HG02938 (cell line): ENCODE data around the gene FHAD1.

Experiments
- ATAC-seq: cut with Tn5 transposase; IDR thresholded peaks from one replicate; pipeline ENCODE4 v1.9.1; 2021; ENCODE audit warnings: mild to moderate bottlenecking, moderate library complexity; ENCODE audit not compliant: unreplicated experiment

Gene FHAD1

DNA sequence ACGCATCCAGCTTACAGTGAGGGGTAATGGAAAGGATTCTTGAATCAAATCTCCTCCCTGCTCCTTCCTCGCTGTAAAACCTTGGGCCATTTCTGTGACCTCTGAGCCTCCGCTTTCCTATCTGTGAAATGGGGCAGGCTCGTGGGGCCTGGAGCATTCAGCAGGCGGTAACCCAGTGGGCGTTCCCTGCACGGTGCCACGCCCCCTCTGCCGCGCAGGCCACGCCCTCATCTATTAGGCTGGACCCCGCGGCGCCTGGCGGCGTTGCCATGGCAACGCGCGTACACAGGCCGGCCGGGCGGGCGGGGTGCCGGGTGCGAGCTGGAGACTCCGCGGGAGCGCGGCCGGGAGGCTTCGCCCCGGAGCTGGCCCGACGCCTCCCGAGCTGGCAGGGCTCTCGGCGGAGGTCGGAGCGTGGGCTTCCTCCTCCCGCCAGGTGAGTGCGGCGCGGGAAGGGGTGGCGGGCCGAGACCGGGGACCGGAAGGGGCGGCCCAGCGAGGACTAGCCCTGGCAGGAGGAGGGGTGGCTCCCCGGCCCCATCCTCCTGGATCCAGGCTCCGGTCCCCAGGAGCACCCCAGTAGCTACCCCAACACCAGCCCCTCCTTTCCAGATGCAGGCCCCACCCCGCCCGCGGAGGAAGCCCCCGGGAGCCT lies at the start of gene FHAD1:
Gene FHAD1 (plus strand): TSS at position 264 of the 655 bp plus-strand sequence. CDS start 4,562 bp downstream, outside the sequence.
- ATAC-seq: no peak

GRCh38 chr1:15197591-15198447 lies 49.2 kb upstream of the FHAD1 start:
- no peak for ATAC-seq

DNA sequence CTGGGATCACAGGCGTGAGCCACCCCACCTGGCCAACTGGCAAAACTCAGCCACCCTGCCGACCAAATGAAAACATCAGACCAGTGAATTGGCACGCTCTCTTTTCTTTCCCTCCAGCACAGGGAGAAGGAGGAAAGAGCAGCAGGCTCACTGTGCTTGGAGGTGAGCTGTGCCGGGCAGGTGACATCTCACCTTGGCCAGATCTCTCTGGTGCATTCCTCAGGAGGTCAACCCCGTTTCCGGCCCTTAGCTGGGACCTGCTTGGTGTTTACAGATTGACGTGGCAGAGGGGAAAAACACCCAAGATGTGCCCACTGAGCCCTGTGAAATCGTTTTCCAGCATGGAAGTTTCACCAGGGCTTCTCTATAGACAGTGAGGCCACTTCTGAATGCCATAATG lies 48.3 kb upstream of the FHAD1 start:
- no peak for ATAC-seq

DNA sequence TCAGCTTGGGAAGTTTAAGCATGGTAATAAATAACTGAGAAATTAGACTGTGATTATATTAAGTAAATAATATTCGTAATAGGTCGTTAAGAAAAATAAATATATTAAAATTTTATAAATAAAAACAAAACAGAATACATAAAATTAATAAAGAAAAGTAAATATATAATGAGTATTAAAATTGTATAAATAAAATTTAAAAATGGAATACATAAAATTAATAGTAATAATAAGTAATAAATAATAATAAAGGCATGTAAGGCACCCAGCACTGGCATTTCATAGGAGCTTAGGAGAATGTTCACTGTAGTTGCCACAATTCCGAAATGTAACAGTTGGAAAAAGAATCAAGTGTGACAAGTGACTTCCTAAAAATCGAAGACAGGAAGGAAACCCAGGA lies 45.8 kb upstream of the FHAD1 start:
- ATAC-seq: no peak

DNA sequence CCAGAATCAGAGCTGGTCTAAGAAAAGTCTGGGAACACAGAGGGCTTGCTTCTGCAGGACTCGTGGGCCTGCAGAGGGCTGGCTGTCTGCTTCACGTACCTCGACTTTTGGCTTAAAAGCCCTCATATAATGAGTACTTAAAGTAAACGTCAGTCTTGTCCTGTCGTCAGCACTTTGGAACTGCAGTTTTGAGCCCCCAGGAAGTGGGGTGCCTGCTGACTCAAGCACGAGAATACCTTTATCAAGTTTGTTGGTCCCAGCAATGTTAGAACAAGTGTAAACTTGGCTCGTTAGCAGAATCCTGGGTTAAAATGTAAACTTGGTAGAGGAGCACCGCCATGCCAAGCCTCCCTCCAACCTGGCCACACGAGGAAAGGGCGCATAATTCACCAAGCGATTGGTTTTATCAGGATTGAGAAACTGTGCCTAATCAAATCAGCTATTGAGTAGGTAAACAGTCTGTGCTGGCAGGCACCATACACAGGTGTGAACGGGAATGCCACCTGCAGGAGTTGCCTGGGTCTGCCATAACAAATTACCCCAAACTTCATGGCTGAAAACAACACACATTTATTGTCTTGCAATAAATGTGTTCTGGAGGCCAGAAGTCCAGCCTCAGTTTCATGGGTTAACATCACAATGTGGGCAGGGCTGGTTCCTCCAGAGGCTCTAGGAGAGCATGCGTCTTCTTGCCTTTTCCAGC lies 45.0 kb upstream of the FHAD1 start:
- no peak for ATAC-seq

- ATAC-seq: no peak
Measured at GRCh38 chr1:15204931-15205330, 42.1 kb upstream of the FHAD1 start.

- no peak for ATAC-seq
Measured at GRCh38 chr1:15205586-15206346, 41.3 kb upstream of the FHAD1 start.

GRCh38 chr1:15206418-15207030 lies 40.5 kb upstream of the FHAD1 start:
- no peak for ATAC-seq

GRCh38 chr1:15207031-15207828 lies 39.8 kb upstream of the FHAD1 start:
- no peak for ATAC-seq

GRCh38 chr1:15207829-15208429 lies 39.1 kb upstream of the FHAD1 start:
- no peak for ATAC-seq

GRCh38 chr1:15210651-15211375 lies 36.2 kb upstream of the FHAD1 start:
- ATAC-seq: no peak

- no peak for ATAC-seq
Measured at GRCh38 chr1:15211424-15211823, 35.6 kb upstream of the FHAD1 start.

GRCh38 chr1:15212216-15212953 lies 34.6 kb upstream of the FHAD1 start:
- no peak for ATAC-seq

GRCh38 chr1:15212954-15213291 lies 34.1 kb upstream of the FHAD1 start:
- ATAC-seq: no peak

GRCh38 chr1:15213341-15213821 lies 33.6 kb upstream of the FHAD1 start:
- no peak for ATAC-seq

- ATAC-seq: no peak
Measured at GRCh38 chr1:15214527-15214926, 32.5 kb upstream of the FHAD1 start.

GRCh38 chr1:15215116-15215515 lies 31.9 kb upstream of the FHAD1 start:
- no peak for ATAC-seq

DNA sequence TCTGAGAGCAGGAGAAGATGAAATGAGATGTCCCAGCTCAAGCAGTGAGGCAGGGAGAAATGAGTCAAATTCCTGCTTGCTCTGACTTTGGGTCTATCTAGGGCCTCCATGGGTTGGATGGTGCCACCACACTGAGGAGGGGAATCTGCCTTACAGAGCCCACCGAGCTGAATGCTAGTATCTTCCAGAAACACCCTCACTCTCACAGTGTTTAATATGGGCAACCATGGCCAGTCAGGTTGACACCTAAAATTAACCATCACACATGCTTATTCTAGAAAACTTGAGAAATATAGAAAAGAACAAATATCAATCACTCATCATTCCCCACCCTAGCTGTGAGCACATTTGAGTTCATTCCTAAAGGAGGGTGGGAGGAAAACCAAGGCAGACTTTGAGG lies 29.4 kb upstream of the FHAD1 start:
- no peak for ATAC-seq
